GM12873 (cell line): ENCODE measurements around the gene MFN2.
A peak's percentile ranks its signal among the peaks of the same experiment; 100 is the strongest.

ENCODE experiments used
- CTCF ChIP-seq: IDR thresholded peaks from 2 replicates; pipeline ENCODE4 v1.5.1; 2012; ENCODE audit warnings: low read depth, mild to moderate bottlenecking, moderate library complexity, low read length, control low read depth; ENCODE audit not compliant: insufficient read depth; ENCODE audit errors: missing control alignments

Gene MFN2

GRCh38 chr1:12052008-12052573, 71.8 kb downstream of the MFN2 start:
- TF ChIP-seq CTCF = no peak

GRCh38 chr1:12052997-12053686, 72.9 kb downstream of the MFN2 start:
- TF ChIP-seq CTCF = peak; percentile 34

DNA sequence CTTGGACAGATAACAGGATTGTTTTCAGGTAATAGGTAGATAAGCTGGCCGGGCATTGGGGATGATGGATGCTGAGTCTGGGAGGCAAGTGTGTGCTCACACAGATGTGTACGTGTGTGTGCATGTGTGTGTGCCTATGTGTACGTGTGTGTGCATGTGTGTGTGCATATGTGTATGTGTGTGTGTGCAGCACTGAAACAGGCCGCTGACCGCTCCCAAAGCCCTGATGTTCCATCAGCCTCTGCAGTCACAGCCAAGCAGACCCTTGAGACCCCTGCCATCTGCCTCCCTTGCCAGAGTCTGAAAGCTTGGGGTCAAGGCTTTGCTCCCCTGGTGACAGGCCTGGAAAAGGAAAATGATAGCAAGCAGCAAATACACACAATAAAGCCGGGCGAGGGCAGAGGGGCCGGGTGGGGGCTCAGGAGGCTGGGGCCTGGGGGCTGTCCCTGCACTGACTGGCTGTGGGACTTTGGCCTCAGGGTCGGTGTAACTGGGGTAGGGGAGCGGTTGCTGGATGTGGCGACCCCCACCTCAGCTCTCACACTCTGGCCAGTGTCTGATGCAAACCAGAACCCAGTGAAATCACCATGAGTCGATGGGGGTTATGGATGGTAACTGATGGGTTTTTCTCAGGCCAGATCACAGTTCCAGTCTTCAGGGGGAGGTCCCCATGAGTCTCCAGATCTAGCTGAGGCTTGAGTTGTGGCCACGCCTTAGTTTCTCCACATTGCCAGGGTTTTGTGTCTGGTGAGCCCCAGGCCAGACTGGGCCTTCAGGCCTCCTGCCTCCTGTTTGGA, 73.7 kb downstream of the MFN2 start:
- TF ChIP-seq CTCF = no peak

DNA sequence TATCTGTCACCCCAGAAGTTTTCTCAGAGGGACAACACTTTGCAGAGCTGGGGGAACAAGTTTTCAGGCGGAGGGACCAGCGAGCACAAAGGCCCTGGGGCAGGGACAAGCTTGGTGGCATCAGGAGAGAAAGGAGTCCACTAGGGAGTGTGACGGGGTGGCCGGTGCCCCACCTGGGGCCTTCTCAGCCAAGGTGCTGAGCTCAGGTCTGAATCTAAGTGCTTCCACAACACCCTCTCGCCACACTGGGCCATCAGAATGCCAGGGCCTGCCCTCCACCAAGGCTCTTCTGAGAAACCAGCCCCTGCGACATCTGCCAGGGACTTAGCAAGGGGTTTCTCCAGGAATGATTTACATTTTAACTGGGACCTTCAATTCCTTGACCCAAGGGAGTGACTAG, 75.0 kb downstream of the MFN2 start:
- TF ChIP-seq CTCF = no peak

- TF ChIP-seq CTCF = no peak
Measured at GRCh38 chr1:12056331-12056841, 76.1 kb downstream of the MFN2 start.

GRCh38 chr1:12057382-12057781, 77.1 kb downstream of the MFN2 start:
- TF ChIP-seq CTCF = no peak
